A549 (cell line): Measurements from ENCODE around the gene PLAC1.

Source experiments
- EP300 ChIP-seq, 2 experiments: fragments of >200 bp; sonication (Bioruptor Twin); formaldehyde crosslinking; IDR thresholded peaks; 2 replicates in 1 of 2; 3 replicates in 1 of 2; pipeline ENCODE4 v1.6.1; 2016 to 2017
- RCOR1 ChIP-seq: fragments of 150-350 bp; IDR thresholded peaks from 2 replicates; pipeline ENCODE4 v1.6.1; 2014; ENCODE audit warnings: antibody characterized with exemption, low read length, low read depth
- TF ChIP-seq, protein P1 (sequence below): fragments of 200-600 bp; sonication (generic); IDR thresholded peaks from 2 replicates; pipeline ENCODE4 v1.6.1; 2016; ENCODE audit warnings: antibody characterized with exemption, mild to moderate bottlenecking, moderate library complexity
- TF ChIP-seq, protein P2 (sequence below): fragments of >200 bp; sonication (Bioruptor Twin); formaldehyde crosslinking; IDR thresholded peaks from 3 replicates; pipeline ENCODE4 v1.5.1; 2016

- TF ChIP-seq RCOR1 (no peak), EP300 (IDR thresholded peaks at IDR 0.05) (no peak)
- TF ChIP-seq, protein P1, sequence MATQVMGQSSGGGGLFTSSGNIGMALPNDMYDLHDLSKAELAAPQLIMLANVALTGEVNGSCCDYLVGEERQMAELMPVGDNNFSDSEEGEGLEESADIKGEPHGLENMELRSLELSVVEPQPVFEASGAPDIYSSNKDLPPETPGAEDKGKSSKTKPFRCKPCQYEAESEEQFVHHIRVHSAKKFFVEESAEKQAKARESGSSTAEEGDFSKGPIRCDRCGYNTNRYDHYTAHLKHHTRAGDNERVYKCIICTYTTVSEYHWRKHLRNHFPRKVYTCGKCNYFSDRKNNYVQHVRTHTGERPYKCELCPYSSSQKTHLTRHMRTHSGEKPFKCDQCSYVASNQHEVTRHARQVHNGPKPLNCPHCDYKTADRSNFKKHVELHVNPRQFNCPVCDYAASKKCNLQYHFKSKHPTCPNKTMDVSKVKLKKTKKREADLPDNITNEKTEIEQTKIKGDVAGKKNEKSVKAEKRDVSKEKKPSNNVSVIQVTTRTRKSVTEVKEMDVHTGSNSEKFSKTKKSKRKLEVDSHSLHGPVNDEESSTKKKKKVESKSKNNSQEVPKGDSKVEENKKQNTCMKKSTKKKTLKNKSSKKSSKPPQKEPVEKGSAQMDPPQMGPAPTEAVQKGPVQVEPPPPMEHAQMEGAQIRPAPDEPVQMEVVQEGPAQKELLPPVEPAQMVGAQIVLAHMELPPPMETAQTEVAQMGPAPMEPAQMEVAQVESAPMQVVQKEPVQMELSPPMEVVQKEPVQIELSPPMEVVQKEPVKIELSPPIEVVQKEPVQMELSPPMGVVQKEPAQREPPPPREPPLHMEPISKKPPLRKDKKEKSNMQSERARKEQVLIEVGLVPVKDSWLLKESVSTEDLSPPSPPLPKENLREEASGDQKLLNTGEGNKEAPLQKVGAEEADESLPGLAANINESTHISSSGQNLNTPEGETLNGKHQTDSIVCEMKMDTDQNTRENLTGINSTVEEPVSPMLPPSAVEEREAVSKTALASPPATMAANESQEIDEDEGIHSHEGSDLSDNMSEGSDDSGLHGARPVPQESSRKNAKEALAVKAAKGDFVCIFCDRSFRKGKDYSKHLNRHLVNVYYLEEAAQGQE = no peak
- TF ChIP-seq, protein P2, sequence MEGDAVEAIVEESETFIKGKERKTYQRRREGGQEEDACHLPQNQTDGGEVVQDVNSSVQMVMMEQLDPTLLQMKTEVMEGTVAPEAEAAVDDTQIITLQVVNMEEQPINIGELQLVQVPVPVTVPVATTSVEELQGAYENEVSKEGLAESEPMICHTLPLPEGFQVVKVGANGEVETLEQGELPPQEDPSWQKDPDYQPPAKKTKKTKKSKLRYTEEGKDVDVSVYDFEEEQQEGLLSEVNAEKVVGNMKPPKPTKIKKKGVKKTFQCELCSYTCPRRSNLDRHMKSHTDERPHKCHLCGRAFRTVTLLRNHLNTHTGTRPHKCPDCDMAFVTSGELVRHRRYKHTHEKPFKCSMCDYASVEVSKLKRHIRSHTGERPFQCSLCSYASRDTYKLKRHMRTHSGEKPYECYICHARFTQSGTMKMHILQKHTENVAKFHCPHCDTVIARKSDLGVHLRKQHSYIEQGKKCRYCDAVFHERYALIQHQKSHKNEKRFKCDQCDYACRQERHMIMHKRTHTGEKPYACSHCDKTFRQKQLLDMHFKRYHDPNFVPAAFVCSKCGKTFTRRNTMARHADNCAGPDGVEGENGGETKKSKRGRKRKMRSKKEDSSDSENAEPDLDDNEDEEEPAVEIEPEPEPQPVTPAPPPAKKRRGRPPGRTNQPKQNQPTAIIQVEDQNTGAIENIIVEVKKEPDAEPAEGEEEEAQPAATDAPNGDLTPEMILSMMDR = no peak
Observed at GRCh38 chrX:134613396-134613795, 44.9 kb downstream of the PLAC1 start.
